Thyroid gland (tissue), 4 donors: ENCODE measurements around the gene XPNPEP1.

Experiments
- POLR2A ChIP-seq, 2 donors: fragments of 450-650 bp; IDR thresholded peaks; one replicate each; pipeline ENCODE4 v1.6.1; 2017; ENCODE audit warnings: antibody characterized with exemption in 2 of 2, mild to moderate bottlenecking in 2 of 2, moderate library complexity in 1 of 2
- TF ChIP-seq, protein P1 (sequence below), 6 experiments: fragments of 200-600 bp in 3 of 6; fragments of 450-650 bp in 3 of 6; sonication (generic) in 3 of 6; IDR thresholded peaks; one replicate each; pipeline ENCODE4 v1.5.1; 2016 to 2019; ENCODE audit warnings: antibody characterized with exemption in 6 of 6, mild to moderate bottlenecking in 2 of 6, inconsistent platforms in 1 of 6, moderate library complexity in 1 of 6

DNA sequence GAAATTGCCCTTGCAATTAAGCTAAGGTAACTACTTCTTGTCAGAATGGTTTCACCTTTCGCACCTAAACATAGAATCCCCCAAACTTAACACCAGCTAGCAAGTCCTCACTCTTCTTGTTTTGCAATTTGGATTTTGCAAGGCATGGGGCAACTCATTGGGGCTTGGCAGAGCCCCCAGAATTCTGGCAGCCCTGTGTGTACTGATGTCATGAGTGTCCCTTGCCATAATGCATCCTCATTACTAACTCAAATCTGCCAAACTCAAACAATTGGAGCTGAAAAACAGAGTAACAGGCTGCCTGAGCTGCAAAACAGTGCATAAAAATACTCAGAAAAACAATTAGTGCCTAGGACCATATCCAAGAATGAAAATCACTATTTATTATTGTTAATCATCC is 7.9 kb upstream of the XPNPEP1 start:
- TF ChIP-seq, protein P1, sequence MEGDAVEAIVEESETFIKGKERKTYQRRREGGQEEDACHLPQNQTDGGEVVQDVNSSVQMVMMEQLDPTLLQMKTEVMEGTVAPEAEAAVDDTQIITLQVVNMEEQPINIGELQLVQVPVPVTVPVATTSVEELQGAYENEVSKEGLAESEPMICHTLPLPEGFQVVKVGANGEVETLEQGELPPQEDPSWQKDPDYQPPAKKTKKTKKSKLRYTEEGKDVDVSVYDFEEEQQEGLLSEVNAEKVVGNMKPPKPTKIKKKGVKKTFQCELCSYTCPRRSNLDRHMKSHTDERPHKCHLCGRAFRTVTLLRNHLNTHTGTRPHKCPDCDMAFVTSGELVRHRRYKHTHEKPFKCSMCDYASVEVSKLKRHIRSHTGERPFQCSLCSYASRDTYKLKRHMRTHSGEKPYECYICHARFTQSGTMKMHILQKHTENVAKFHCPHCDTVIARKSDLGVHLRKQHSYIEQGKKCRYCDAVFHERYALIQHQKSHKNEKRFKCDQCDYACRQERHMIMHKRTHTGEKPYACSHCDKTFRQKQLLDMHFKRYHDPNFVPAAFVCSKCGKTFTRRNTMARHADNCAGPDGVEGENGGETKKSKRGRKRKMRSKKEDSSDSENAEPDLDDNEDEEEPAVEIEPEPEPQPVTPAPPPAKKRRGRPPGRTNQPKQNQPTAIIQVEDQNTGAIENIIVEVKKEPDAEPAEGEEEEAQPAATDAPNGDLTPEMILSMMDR (IDR thresholded peaks at IDR 0.05) = no peak
- no peak for TF ChIP-seq POLR2A (IDR thresholded peaks at IDR 0.05)
